ENCODE results near the gene NPPB. TPM values are rescaled to one million over a fixed set of nuclear protein-coding genes. Genes with fewer than 3 reads are reported as not detected.

NPPB gene
- total RNA-seq, 1 experiment from 2014 or later: 0.35 TPM

GRCh38 chr1:11874258-11874562 is 15.5 kb upstream of the NPPB start:
- Mint-ChIP-seq H3K4me3 (no peak overlapping the region), H3K27ac (0 out of 7 replicates have a peak overlapping the region, but pooled peaks of 1 of the 3 experiments have one; percentile 41), H3K4me1 (no peaks in the 10 kb centered on the region), H3K27me3 (ENCODE audit: low read depth) (no peaks in the 10 kb centered on the region; the same call in none of the 2 replicates), H3K9me3 (no peaks in the 10 kb centered on the region), H3K36me3 (ENCODE audit: insufficient read depth in 1 of 3, low read depth in 3 of 3) (no peaks in the 10 kb centered on the region; a peak in 1 of 7 replicates)
- Histone ChIP-seq H3K18ac (ENCODE audit: insufficient read length, low read depth, low read length) (no peak overlapping the region), H3K9me3 (ENCODE audit: control insufficient read depth, low read depth, low read length) (no peaks in the 10 kb centered on the region), H3K79me2 (ENCODE audit: insufficient read depth, low read length) (no peaks in the 10 kb centered on the region), H3K56ac (ENCODE audit: insufficient read length, low read depth, low read length) (no peak overlapping the region), H3K23me2 (ENCODE audit: insufficient read length, low read depth, low read length, poor library complexity, severe bottlenecking) (no peaks in the 10 kb centered on the region), H2BK120ac (ENCODE audit: low read depth, low read length, poor library complexity, severe bottlenecking) (no peak overlapping the region), H3K9ac (ENCODE audit: extremely low read depth, insufficient read length, low read length) (no peak overlapping the region), H2AK5ac (ENCODE audit: insufficient read length, low read length) (no peak overlapping the region), H4K8ac (replicated peaks; ENCODE audit: insufficient read length, low read depth, low read length) (no peak overlapping the region), H3K4me2 (ENCODE audit: insufficient read depth, insufficient read length, low read length) (no peak overlapping the region), H2BK20ac (ENCODE audit: low read depth, low read length, poor library complexity, severe bottlenecking) (no peak overlapping the region), H3K79me1 (ENCODE audit: insufficient read depth, low read depth, low read length, poor library complexity, severe bottlenecking) (no peaks in the 10 kb centered on the region), H4K91ac (ENCODE audit: insufficient read length, low read depth, low read length) (no peak overlapping the region), H3K4me1 (ENCODE audit: insufficient read depth, low read length) (no peaks in the 10 kb centered on the region), H3K4ac (ENCODE audit: low read depth, low read length) (no peak overlapping the region), H2BK5ac (ENCODE audit: insufficient read length, low read length) (no peak overlapping the region), H2BK12ac (ENCODE audit: insufficient read length, low read depth, low read length) (no peak overlapping the region), H4K20me1 (ENCODE audit: control insufficient read depth, insufficient read depth, insufficient read length) (no peaks in the 10 kb centered on the region), H3K23ac (ENCODE audit: insufficient read length, low read depth, low read length) (no peak overlapping the region), H3T11ph (ENCODE audit: low read length) (no peak overlapping the region), H3K27me3 (ENCODE audit: insufficient read depth, low read length) (no peaks in the 10 kb centered on the region), H3K14ac (ENCODE audit: insufficient read depth, low read length) (no peak overlapping the region), H2AFZ (ENCODE audit: low read length) (no peak overlapping the region), H4K5ac (ENCODE audit: insufficient read length, low read depth, low read length) (no peak overlapping the region), H3K27ac (ENCODE audit: insufficient read length, low read depth, low read length) (no peak overlapping the region), H2BK15ac (ENCODE audit: low read depth, low read length) (no peak overlapping the region)
- DNase-seq: no peak
- TF ChIP-seq CTCF (conservative IDR thresholded peaks at IDR 0.05): no peak
- WGBS (ENCODE audit: extremely low coverage, insufficient read length, low lambda C conversion rate): no CpG with 5 or more reads among the region's 10 CpGs
